IMR-90 (cell line): Measurements from ENCODE around the gene PCDHGB7. TPM values are rescaled to one million over a fixed set of nuclear protein-coding genes. Genes with fewer than 3 reads are reported as not detected.

Source experiments
- ATAC-seq: fragments of 200-7000 bp; cut with Tn5 transposase; 2 replicates; pipeline ENCODE4 v1.9.1; 2020; ENCODE audit warnings: low read depth, mild to moderate bottlenecking, moderate library complexity
- BruUV-seq: library from RNA; stranded (reverse); fragments of 400-500 nt; replicated peaks from 2 replicates; lab custom pipeline; 2021; lab: Mats Ljungman, UMichigan
- CTCF ChIA-PET: fragments of 300-600 bp; formaldehyde crosslinking; extraction: SDS; loops from one replicate; lab custom pipeline; 2021; ENCODE audit warnings: antibody characterized with exemption; lab: Yijun Ruan, JAX
- POLR2A ChIA-PET: fragments of 300-600 bp; sonication (Branson Sonifier 250); formaldehyde crosslinking; loops from one replicate; lab custom pipeline; 2022; ENCODE audit warnings: antibody characterized with exemption; ENCODE audit not compliant: unreplicated experiment; lab: Charles Lee
- DNase-seq: peaks from one replicate; pipeline ENCODE4 v3.0.0; 2013
- H2AFZ ChIP-seq: replicated peaks from 2 replicates; pipeline ENCODE3; 2013; ENCODE audit warnings: low read length, mild to moderate bottlenecking; ENCODE audit not compliant: poor library complexity
- H2AK5ac ChIP-seq: 2 replicates; pipeline ENCODE4 v1.6.1; 2013; ENCODE audit warnings: low read depth, low read length, inconsistent platforms
- H2AK9ac ChIP-seq: replicated peaks from 2 replicates; pipeline ENCODE3; 2013; ENCODE audit warnings: mild to moderate bottlenecking, low read depth, low read length, moderate library complexity; ENCODE audit not compliant: poor library complexity
- H2BK120ac ChIP-seq: 2 replicates; pipeline ENCODE4 v1.6.1; 2013; ENCODE audit warnings: low read depth, low read length, inconsistent platforms
- H2BK15ac ChIP-seq: 3 replicates; pipeline ENCODE4 v1.6.1; 2013; ENCODE audit warnings: low read depth, low read length, inconsistent platforms
- H2BK20ac ChIP-seq: 2 replicates; pipeline ENCODE4 v1.6.1; 2013; ENCODE audit warnings: low read depth, mild to moderate bottlenecking, inconsistent platforms, low read length, moderate library complexity
- H2BK5ac ChIP-seq: 2 replicates; pipeline ENCODE4 v1.6.1; 2013; ENCODE audit warnings: mild to moderate bottlenecking, low read depth, low read length, inconsistent platforms; ENCODE audit not compliant: poor library complexity, severe bottlenecking
- H3K14ac ChIP-seq: replicated peaks from 2 replicates; pipeline ENCODE4 v1.6.1; 2013; ENCODE audit warnings: low read depth, low read length, inconsistent platforms
- H3K18ac ChIP-seq: 2 replicates; pipeline ENCODE4 v1.6.1; 2013; ENCODE audit warnings: low read depth, low read length, control low read depth
- H3K23ac ChIP-seq: 2 replicates; pipeline ENCODE4 v1.6.1; 2013; ENCODE audit warnings: low read depth, low read length, inconsistent platforms
- H3K27ac ChIP-seq: 2 replicates; pipeline ENCODE4 v1.5.1; 2013; ENCODE audit warnings: mild to moderate bottlenecking, control low read depth, low read length; ENCODE audit not compliant: insufficient read depth
- H3K27me3 ChIP-seq: 2 replicates; pipeline ENCODE4 v1.6.1; 2013; ENCODE audit warnings: low read length; ENCODE audit not compliant: control insufficient read depth, insufficient read depth
- H3K36me3 ChIP-seq: 2 replicates; pipeline ENCODE4 v1.6.1; 2013; ENCODE audit warnings: low read length, mixed read lengths; ENCODE audit not compliant: control insufficient read depth, insufficient read depth
- H3K4ac ChIP-seq: 2 replicates; pipeline ENCODE4 v1.6.1; 2013; ENCODE audit warnings: low read depth, low read length, inconsistent platforms
- H3K4me1 ChIP-seq: 2 replicates; pipeline ENCODE4 v1.6.1; 2013; ENCODE audit warnings: low read length, mixed read lengths; ENCODE audit not compliant: control insufficient read depth, insufficient read depth
- H3K4me2 ChIP-seq: 2 replicates; pipeline ENCODE4 v1.6.1; 2013; ENCODE audit warnings: low read depth, mild to moderate bottlenecking, control low read depth, low read length, moderate library complexity
- H3K4me3 ChIP-seq: 2 replicates; pipeline ENCODE4 v1.5.1; 2013; ENCODE audit warnings: low read depth, mild to moderate bottlenecking, control low read depth, low read length, moderate library complexity; ENCODE audit not compliant: insufficient read depth
- H3K56ac ChIP-seq: 2 replicates; pipeline ENCODE4 v1.6.1; 2013; ENCODE audit warnings: low read length, inconsistent platforms; ENCODE audit not compliant: insufficient read depth; ENCODE audit errors: extremely low read depth
- H3K79me1 ChIP-seq, 2 experiments: 2 replicates each; pipeline ENCODE4 v1.6.1; 2013; ENCODE audit warnings: low read length in 2 of 2, inconsistent platforms in 1 of 2, low read depth in 1 of 2
- H3K9ac ChIP-seq: 2 replicates; pipeline ENCODE4 v1.6.1; 2013; ENCODE audit warnings: low read depth, low read length, control low read depth
- H3K9me1 ChIP-seq: 2 replicates; pipeline ENCODE4 v1.6.1; 2013; ENCODE audit warnings: low read length, inconsistent platforms; ENCODE audit not compliant: insufficient read depth
- H3K9me3 ChIP-seq: 2 replicates; pipeline ENCODE4 v1.6.1; 2013; ENCODE audit warnings: low read length; ENCODE audit not compliant: control insufficient read depth, insufficient read depth
- H4K20me1 ChIP-seq: 2 replicates; pipeline ENCODE4 v1.6.1; 2013; ENCODE audit warnings: low read length, inconsistent platforms; ENCODE audit not compliant: insufficient read depth
- H4K5ac ChIP-seq: 2 replicates; pipeline ENCODE4 v1.6.1; 2013; ENCODE audit warnings: mild to moderate bottlenecking, low read depth, low read length, control low read depth
- H4K8ac ChIP-seq, 2 experiments: 2 replicates each; pipeline ENCODE4 v1.6.1; 2013; ENCODE audit warnings: low read depth in 2 of 2, low read length in 2 of 2, control low read depth in 1 of 2, inconsistent platforms in 1 of 2
- H4K91ac ChIP-seq: 2 replicates; pipeline ENCODE4 v1.6.1; 2013; ENCODE audit warnings: low read depth, low read length, inconsistent platforms; ENCODE audit not compliant: insufficient read depth
- CTCF ChIP-seq: conservative IDR thresholded peaks from 2 replicates; pipeline ENCODE4 v1.5.1; 2012; ENCODE audit warnings: mild to moderate bottlenecking, low read depth, low read length, improper control_type of control experiment
- MAFK ChIP-seq: IDR thresholded peaks from 2 replicates; pipeline ENCODE4 v1.6.1; 2012; ENCODE audit warnings: low read depth, low read length, improper control_type of control experiment
- RAD21 ChIP-seq: IDR thresholded peaks from 2 replicates; pipeline ENCODE4 v1.6.1; 2012; ENCODE audit warnings: low read length, improper control_type of control experiment
- SMC3 ChIP-seq: fragments of 150-350 bp; IDR thresholded peaks from 2 replicates; pipeline ENCODE4 v1.6.1; 2016; ENCODE audit warnings: low read depth, mild to moderate bottlenecking, antibody characterized with exemption, low read length, moderate library complexity
- USF2 ChIP-seq: fragments of 150-350 bp; IDR thresholded peaks from 2 replicates; pipeline ENCODE4 v1.6.1; 2017; ENCODE audit warnings: mild to moderate bottlenecking, antibody characterized with exemption, low read length, low read depth
- WGBS, 2 experiments: methylation state at CpG; one replicate each; pipeline versions ENCODE4 v1.1.5 to v1.1.7; 2013; ENCODE audit warnings: missing lambda C conversion rate in 2 of 2; ENCODE audit not compliant: insufficient read length in 1 of 2; ENCODE audit errors: extremely low coverage in 2 of 2; 5-methylcytosine and 5-hydroxymethylcytosine counted together
- dilution Hi-C: fragments of 300-500 bp; cut with HindIII; formaldehyde crosslinking; loops from one replicate; pipeline ENCODE4 v1.14.3; 2018; ENCODE audit warnings: low sequenced_read_pairs; ENCODE audit not compliant: unreplicated experiment
- in situ Hi-C: fragments of 300-500 bp; cut with MboI; formaldehyde crosslinking; loops from 3 replicates; pipeline ENCODE4 v1.14.3; 2019; ENCODE audit warnings: low sequenced_read_pairs, inconsistent platforms, mixed read lengths
- intact Hi-C: fragments of 100-400 bp; cut with micrococcal nuclease; formaldehyde crosslinking; loops from 2 replicates; pipeline ENCODE4 v1.10.0; 2022
- polyA plus RNA-seq, 3 experiments: library from polyadenylated mRNA; depleted of rRNA; stranded (reverse); fragments of >200 nt; gene quantifications; 2 replicates each; pipeline ENCODE4 v1.2.3, GENCODE V29; 2012; ENCODE audit warnings: low replicate concordance in 1 of 3
- total RNA-seq: library from RNA; depleted of rRNA; stranded (reverse); fragments of >200 nt; gene quantifications from 2 replicates; pipeline ENCODE4 v1.2.3, GENCODE V29; 2012

The PCDHGB7 gene
- total and polyA plus RNA-seq, 2 of the 4 experiments (the other 2 are of a cell fraction) = 6.3 to 8.1 TPM

GRCh38 chr5:141402553-141403243, 14.8 kb upstream of the PCDHGB7 start, which contains the start of gene PCDHGA9:
Gene PCDHGA9 (plus strand): TSS chr5:141402778. CDS start chr5:141402953, 175 bp downstream.
- Histone ChIP-seq H2AFZ (peak within 1 kb of the TSS; percentile 9), H4K91ac (no peak within 1 kb of the TSS), H2AK5ac (no peak within 1 kb of the TSS), H3K27ac (no peak within 1 kb of the TSS), H2BK20ac (no peak within 1 kb of the TSS), H3K9me1 (no peaks in the 10 kb centered on the region), H3K36me3 (peaks cover 20% of the 10 kb centered on the region), H3K23ac (no peak within 1 kb of the TSS), H3K27me3 (no peaks in the 10 kb centered on the region), H4K5ac (no peak within 1 kb of the TSS), H3K56ac (no peak within 1 kb of the TSS), H3K18ac (no peak within 1 kb of the TSS), H4K8ac (no peak within 1 kb of the TSS), H3K4me1 (no peaks in the 10 kb centered on the region), H4K20me1 (no peaks in the 10 kb centered on the region), H3K14ac (no peak within 1 kb of the TSS), H3K9ac (no peak within 1 kb of the TSS), H3K4ac (no peak within 1 kb of the TSS), H3K4me3 (peak within 1 kb of the TSS; percentile 24), H2AK9ac (no peak within 1 kb of the TSS), H2BK120ac (no peak within 1 kb of the TSS), H3K79me1 (peaks cover 16 to 26% of the 10 kb centered on the region in 2 experiments), H2BK15ac (no peak within 1 kb of the TSS), H3K9me3 (peaks cover 51% of the 10 kb centered on the region), H2BK5ac (no peak within 1 kb of the TSS), H3K4me2 (no peak within 1 kb of the TSS)
- ChIA-PET POLR2A (no interaction called here), CTCF (interaction anchor here (1.2 kb wide), 1 partner anchor 161 kb away, joined by 4 read pairs; no protein-coding TSS in a partner anchor)
- dilution Hi-C loops = no loop called here
- intact Hi-C loops = no loop called here
- TF ChIP-seq RAD21 = peak; percentile 36
- TF ChIP-seq USF2 = no peak
- no peak for TF ChIP-seq MAFK
- no peak for TF ChIP-seq SMC3
- TF ChIP-seq CTCF = peak; percentile 43
- 17% methylated on average over 3 of the region's 27 CpGs; no CpG with 5 or more reads in 1 of the 2 experiments for WGBS, 2 experiments
- in situ Hi-C loops = no loop called here
- ATAC-seq (no peak), DNase-seq (peak; percentile 40)
- BruUV-seq = no TSS peak
